H1 (cell line): ENCODE measurements around the gene ITPKB. TPM values are rescaled to one million over a fixed set of nuclear protein-coding genes. Genes with fewer than 3 reads are reported as not detected.

Experiments used
- CTCF ChIA-PET: fragments of 300-600 bp; sonication (Branson Sonifier 250); formaldehyde crosslinking; loops from one replicate; lab custom pipeline; 2021; ENCODE audit not compliant: partially characterized antibody; lab: Charles Lee
- POLR2A ChIA-PET: fragments of 300-600 bp; sonication (Branson Sonifier 250); formaldehyde crosslinking; loops from one replicate; lab custom pipeline; 2021; ENCODE audit warnings: inconsistent platforms; ENCODE audit not compliant: partially characterized antibody; lab: Charles Lee
- DNase-seq, 2 experiments: peaks; one replicate each; pipeline versions ENCODE4 v3.0.0 to v3.0.0-alpha.2; 2010 to 2022; ENCODE audit warnings: low spot score in 2 of 2, low read depth in 1 of 2, mixed read lengths in 1 of 2
- FAIRE-seq: peaks from 2 replicates; lab custom pipeline; 2011; peaks lifted over from hg19 to GRCh38; lab: Jason Lieb, UNC
- H2AFZ ChIP-seq: 2 replicates; pipeline ENCODE4 v1.8.1; 2012; ENCODE audit warnings: low read length, inconsistent platforms
- H2AK5ac ChIP-seq: 2 replicates; pipeline ENCODE4 v1.6.1; 2013; ENCODE audit warnings: low read depth, low read length
- H2BK120ac ChIP-seq: replicated peaks from 2 replicates; pipeline ENCODE3; 2013; ENCODE audit warnings: low read depth, low read length, inconsistent platforms
- H2BK12ac ChIP-seq: 2 replicates; pipeline ENCODE4 v1.6.1; 2013; ENCODE audit warnings: low read depth, low read length
- H2BK15ac ChIP-seq: 2 replicates; pipeline ENCODE4 v1.6.1; 2013; ENCODE audit warnings: low read length
- H2BK20ac ChIP-seq: 2 replicates; pipeline ENCODE4 v1.6.1; 2013; ENCODE audit warnings: low read length
- H2BK5ac ChIP-seq: 2 replicates; pipeline ENCODE4 v1.6.1; 2013; ENCODE audit warnings: low read depth, low read length
- H3K14ac ChIP-seq: 2 replicates; pipeline ENCODE4 v1.6.1; 2013; ENCODE audit warnings: inconsistent platforms; ENCODE audit not compliant: insufficient read length
- H3K18ac ChIP-seq: 2 replicates; pipeline ENCODE4 v1.6.1; 2013; ENCODE audit warnings: low read length; ENCODE audit errors: extremely low read depth
- H3K23ac ChIP-seq: 2 replicates; pipeline ENCODE4 v1.6.1; 2013; ENCODE audit warnings: inconsistent platforms; ENCODE audit not compliant: insufficient read length
- H3K23me2 ChIP-seq: 2 replicates; pipeline ENCODE4 v1.6.1; 2013; ENCODE audit warnings: low read depth, low read length
- H3K27ac ChIP-seq: 2 replicates; pipeline ENCODE4 v1.6.1; 2011; ENCODE audit warnings: low read depth, low read length, inconsistent platforms
- H3K27me3 ChIP-seq, 4 experiments: replicated peaks in 1 of 4; 1 replicate in 1 of 4; 2 replicates in 3 of 4; pipeline versions ENCODE4 v1.6.1 to v1.8.1; 2011 to 2013; ENCODE audit warnings: low read length in 3 of 4, mild to moderate bottlenecking in 3 of 4, inconsistent platforms in 2 of 4, mixed read lengths in 2 of 4, moderate library complexity in 1 of 4; ENCODE audit not compliant: control insufficient read depth in 3 of 4, insufficient read depth in 3 of 4; ENCODE audit errors: extremely low read depth in 1 of 4
- H3K36me3 ChIP-seq, 4 experiments: 2 replicates each; pipeline versions ENCODE4 v1.6.1 to v1.8.1; 2011 to 2013; ENCODE audit warnings: mild to moderate bottlenecking in 4 of 4, low read length in 3 of 4, moderate library complexity in 2 of 4, control low read depth in 1 of 4, inconsistent platforms in 1 of 4; ENCODE audit not compliant: insufficient read depth in 4 of 4, control insufficient read depth in 2 of 4
- H3K4ac ChIP-seq: replicated peaks from 2 replicates; pipeline ENCODE3; 2013; ENCODE audit warnings: low read length, low read depth, mixed read lengths, inconsistent platforms; ENCODE audit not compliant: insufficient read length
- H3K4me1 ChIP-seq, 4 experiments: replicated peaks in 1 of 4; 1 replicate in 1 of 4; 2 replicates in 3 of 4; pipeline versions ENCODE4 v1.6.1 to v1.8.1; 2011 to 2013; ENCODE audit warnings: low read length in 3 of 4, inconsistent platforms in 2 of 4, mixed read lengths in 1 of 4; ENCODE audit not compliant: insufficient read depth in 4 of 4, control insufficient read depth in 3 of 4
- H3K4me2 ChIP-seq, 2 experiments: 2 replicates each; pipeline versions ENCODE4 v1.6.1 to v1.8.1; 2011 to 2013; ENCODE audit warnings: low read depth in 2 of 2, low read length in 2 of 2, control low read depth in 1 of 2, inconsistent platforms in 1 of 2, mild to moderate bottlenecking in 1 of 2; ENCODE audit not compliant: insufficient read depth in 1 of 2
- H3K4me3 ChIP-seq, 4 experiments: fragments of 200-600, 300-600 bp in 1 of 4; sonication (generic), shearing (Covaris generic), sonication (Bioruptor Twin) in 1 of 4; 2 replicates each; pipeline versions ENCODE4 v1.5.1 to v1.8.1; 2011 to 2016; ENCODE audit warnings: low read length in 4 of 4, low read depth in 3 of 4, control low read depth in 2 of 4, inconsistent platforms in 2 of 4, mild to moderate bottlenecking in 2 of 4, mixed read lengths in 1 of 4, moderate library complexity in 1 of 4; ENCODE audit not compliant: insufficient read depth in 2 of 4; ENCODE audit errors: extremely low read depth in 1 of 4
- H3K56ac ChIP-seq: replicated peaks from 2 replicates; pipeline ENCODE3; 2013; ENCODE audit warnings: low read depth, mild to moderate bottlenecking, mixed read lengths, low read length, inconsistent platforms; ENCODE audit not compliant: insufficient read length
- H3K79me1 ChIP-seq: 2 replicates; pipeline ENCODE4 v1.6.1; 2013; ENCODE audit warnings: low read depth, low read length, control low read depth
- H3K79me2 ChIP-seq, 2 experiments: 2 replicates each; pipeline versions ENCODE4 v1.6.1 to v1.8.1; 2012 to 2013; ENCODE audit warnings: low read length in 2 of 2, mild to moderate bottlenecking in 2 of 2, inconsistent platforms in 1 of 2; ENCODE audit not compliant: insufficient read depth in 2 of 2, control insufficient read depth in 1 of 2
- H3K9ac ChIP-seq, 4 experiments: replicated peaks in 1 of 4; 1 replicate in 1 of 4; 2 replicates in 3 of 4; pipeline versions ENCODE4 v1.6.1 to v1.8.1; 2011 to 2013; ENCODE audit warnings: low read depth in 3 of 4, low read length in 3 of 4, control low read depth in 2 of 4, mild to moderate bottlenecking in 2 of 4, moderate library complexity in 2 of 4, inconsistent platforms in 1 of 4; ENCODE audit errors: extremely low read depth in 1 of 4
- H3K9me3 ChIP-seq, 2 experiments: 2 replicates each; pipeline versions ENCODE4 v1.6.1 to v1.8.1; 2012 to 2013; ENCODE audit warnings: mild to moderate bottlenecking in 2 of 2, moderate library complexity in 2 of 2, control low read depth in 1 of 2, inconsistent platforms in 1 of 2, low read depth in 1 of 2, low read length in 1 of 2, mixed read lengths in 1 of 2; ENCODE audit not compliant: insufficient read depth in 2 of 2
- H4K20me1 ChIP-seq, 2 experiments: replicated peaks in 1 of 2; 2 replicates each; pipeline versions ENCODE3 to v1.8.1; 2011 to 2013; ENCODE audit warnings: inconsistent platforms in 2 of 2, low read length in 2 of 2, mild to moderate bottlenecking in 1 of 2; ENCODE audit not compliant: insufficient read depth in 2 of 2, control insufficient read depth in 1 of 2
- H4K5ac ChIP-seq: 2 replicates; pipeline ENCODE4 v1.6.1; 2013; ENCODE audit warnings: low read length, low read depth, mixed read lengths, inconsistent platforms; ENCODE audit not compliant: insufficient read length
- H4K8ac ChIP-seq: 2 replicates; pipeline ENCODE4 v1.8.0; 2013; ENCODE audit warnings: mild to moderate bottlenecking, moderate library complexity, low read length, inconsistent platforms; ENCODE audit not compliant: insufficient read depth; ENCODE audit errors: extremely low read depth
- H4K91ac ChIP-seq: replicated peaks from 2 replicates; pipeline ENCODE3; 2013; ENCODE audit warnings: low read length, mixed read lengths, inconsistent platforms; ENCODE audit not compliant: insufficient read length
- CBX8 ChIP-seq: fragments of 300-800, 300-1000 bp; sonication (generic); IDR thresholded peaks from 2 replicates; pipeline ENCODE4 v1.7.1; 2016; ENCODE audit warnings: low read depth, low read length, borderline replicate concordance
- CREB1 ChIP-seq: IDR thresholded peaks from 2 replicates; pipeline ENCODE4 v1.6.1; 2012; ENCODE audit warnings: inconsistent platforms
- HDAC6 ChIP-seq: IDR thresholded peaks from one replicate; pipeline ENCODE4 v1.7.1; 2012; ENCODE audit warnings: low read depth, mild to moderate bottlenecking, inconsistent platforms, low read length, moderate library complexity
- JUND ChIP-seq: IDR thresholded peaks from 2 replicates; pipeline ENCODE4 v1.6.1; 2011; ENCODE audit warnings: mild to moderate bottlenecking, improper control_type of control experiment, low read length
- KDM4A ChIP-seq: IDR thresholded peaks from one replicate; pipeline ENCODE4 v1.7.1; 2012; ENCODE audit warnings: low read depth, mild to moderate bottlenecking, moderate library complexity, low read length, inconsistent platforms; ENCODE audit not compliant: severe bottlenecking
- SIN3A ChIP-seq, 2 experiments: IDR thresholded peaks in 1 of 2; conservative IDR thresholded peaks in 1 of 2; 2 replicates each; pipeline ENCODE4 v1.6.1; 2011 to 2012; ENCODE audit warnings: low read length in 2 of 2, improper control_type of control experiment in 1 of 2, low read depth in 1 of 2, mild to moderate bottlenecking in 1 of 2
- SP2 ChIP-seq: IDR thresholded peaks from 2 replicates; pipeline ENCODE4 v1.6.1; 2012; ENCODE audit warnings: mild to moderate bottlenecking, low read length, inconsistent platforms
- SRF ChIP-seq: IDR thresholded peaks from 2 replicates; pipeline ENCODE4 v1.6.1; 2011; ENCODE audit warnings: mild to moderate bottlenecking, low read depth, low read length, moderate library complexity
- TBP ChIP-seq: IDR thresholded peaks from 2 replicates; pipeline ENCODE4 v1.6.1; 2011; ENCODE audit warnings: low read depth, low read length, improper control_type of control experiment
- WGBS, 2 experiments: shearing (Covaris generic) in 1 of 2; methylation state at CpG; one replicate each; pipeline versions ENCODE4 v1.1.6 to v1.1.7; 2013 to 2015; ENCODE audit warnings: low lambda C conversion rate in 2 of 2, mixed read lengths in 2 of 2, inconsistent platforms in 1 of 2, low coverage in 1 of 2, missing lambda C conversion rate in 1 of 2; ENCODE audit not compliant: insufficient replicate concordance in 2 of 2, insufficient coverage in 1 of 2, insufficient read length in 1 of 2; ENCODE audit errors: extremely low coverage in 1 of 2, missing lambda C conversion rate in 1 of 2; 5-methylcytosine and 5-hydroxymethylcytosine counted together
- polyA plus RNA-seq, 7 experiments: library from polyadenylated mRNA; depleted of rRNA in 3 of 7; stranded (reverse) in 5 of 7; unstranded in 2 of 7; fragments of >200 nt in 5 of 7; fragments of 200-250 nt in 2 of 7; gene quantifications; 1 replicate in 5 of 7; 2 replicates in 1 of 7; 4 replicates in 1 of 7; pipeline versions ENCODE4 v1.2.1 to v1.2.3, GENCODE V29; 2011 to 2013; ENCODE audit warnings: missing spikeins in 2 of 7, mixed read lengths in 2 of 7
- total RNA-seq: library from RNA; stranded (reverse); fragmentation: NEBNext Ultra II Directional; extraction: Animal tissue kit (Norgen Biotek cat#: 25700); gene quantifications from 2 replicates; pipeline ENCODE4 v1.2.1, GENCODE V29; 2021

The ITPKB gene
- total and polyA plus RNA-seq, 2 of the 8 experiments (the other 6 are each of a cell fraction or from before 2014, with no cell fraction given), result 1.7 to 4.8 TPM

DNA sequence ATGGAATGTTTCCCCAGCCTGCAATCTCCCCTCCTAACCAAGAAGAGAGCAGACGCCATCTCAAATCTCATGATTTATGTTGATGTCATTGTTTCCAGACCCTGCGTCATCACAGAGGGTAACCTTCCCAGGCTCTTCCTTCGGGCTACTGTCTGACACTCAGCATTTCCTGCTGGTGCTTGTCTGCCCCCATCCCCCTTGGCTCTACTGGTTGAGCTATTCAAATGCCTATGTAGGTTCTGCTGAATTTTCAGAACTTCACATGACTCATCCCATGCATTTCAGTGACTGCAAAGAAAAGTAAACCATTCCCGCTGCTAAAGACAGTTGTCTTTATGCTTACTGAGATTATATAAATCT is 24.8 kb upstream of the ITPKB start:
- H2AK5ac ChIP-seq, result no peak overlapping the region
- FAIRE-seq (peak; percentile 78), DNase-seq (peak in 1 of 2 experiments; percentile 51)
- H3K4me3 ChIP-seq, result no peak overlapping the region
- H3K4me1 ChIP-seq, result peaks cover 2 to 13% (median 6%) of the 10 kb centered on the region in 4 experiments; a peak in 6 of 7 replicates
- 0 out of 2 replicates have a peak overlapping the region, but pooled peaks have one; percentile 22 for H3K18ac ChIP-seq
- H4K8ac ChIP-seq, result no peak overlapping the region
- H3K56ac ChIP-seq, result no peak overlapping the region
- peak overlapping the region; percentile 71; the same call in 1 of the 2 replicates for H2BK5ac ChIP-seq
- no peaks in the 10 kb centered on the region for H3K79me2 ChIP-seq
- H3K36me3 ChIP-seq, result no peaks in the 10 kb centered on the region
- POLR2A ChIA-PET, result no interaction called here
- H2BK20ac ChIP-seq, result peak overlapping the region; percentile 5
- 28% methylated on average over 4 of the region's 4 CpGs; no CpG with 5 or more reads in 1 of the 2 experiments for WGBS, 2 experiments
- no peak overlapping the region for H2BK12ac ChIP-seq
- peak overlapping the region; percentile 25 for H4K91ac ChIP-seq
- peak overlapping the region; percentile 27 for H3K4ac ChIP-seq
- no peak overlapping the region for H2BK15ac ChIP-seq
- no peak overlapping the region for H3K14ac ChIP-seq
- no peaks in the 10 kb centered on the region for H4K20me1 ChIP-seq
- no peak overlapping the region for H3K27ac ChIP-seq
- H3K79me1 ChIP-seq, result no peaks in the 10 kb centered on the region
- H2BK120ac ChIP-seq, result peak overlapping the region; percentile 69
- no peaks in the 10 kb centered on the region for H3K9me3 ChIP-seq
- H3K23ac ChIP-seq, result no peak overlapping the region
- no peaks in the 10 kb centered on the region for H3K27me3 ChIP-seq
- no peaks in the 10 kb centered on the region; the same call in 1 of the 2 replicates for H3K23me2 ChIP-seq
- H3K9ac ChIP-seq, result no peak overlapping the region
- no peak for TF ChIP-seq SP2
- TF ChIP-seq CREB1, result peak; percentile 71
- no peak for TF ChIP-seq CBX8
- peak; percentile 34; the same call in 1 of the 2 replicates for TF ChIP-seq JUND
- no peak for TF ChIP-seq SIN3A (conservative IDR thresholded peaks at IDR 0.05 in 1 of 2, IDR thresholded peaks at IDR 0.05 in 1 of 2; ENCODE audit: low read depth in 1 of 2, low read length in 2 of 2)
- TF ChIP-seq SRF, result no peak
- no peak for TF ChIP-seq KDM4A
- no peak for TF ChIP-seq TBP
- TF ChIP-seq HDAC6, result no peak
- H4K5ac ChIP-seq, result no peak overlapping the region
- peak overlapping the region; percentile 23 to 34 for H3K4me2 ChIP-seq
- H2AFZ ChIP-seq, result no peak overlapping the region; the same call in 1 of the 2 replicates
- CTCF ChIA-PET, result interaction anchor here (0.8 to 2.2 kb wide), 2 partner anchors 12 kb away, joined by 3 to 13 read pairs; no protein-coding TSS in a partner anchor
